ENCODE data around the gene GCSH. TPM values are rescaled to one million over a fixed set of nuclear protein-coding genes. Genes with fewer than 3 reads are reported as not detected.

The GCSH gene
- total RNA-seq, 1 donor from 2014 or later = 31.6 TPM

DNA sequence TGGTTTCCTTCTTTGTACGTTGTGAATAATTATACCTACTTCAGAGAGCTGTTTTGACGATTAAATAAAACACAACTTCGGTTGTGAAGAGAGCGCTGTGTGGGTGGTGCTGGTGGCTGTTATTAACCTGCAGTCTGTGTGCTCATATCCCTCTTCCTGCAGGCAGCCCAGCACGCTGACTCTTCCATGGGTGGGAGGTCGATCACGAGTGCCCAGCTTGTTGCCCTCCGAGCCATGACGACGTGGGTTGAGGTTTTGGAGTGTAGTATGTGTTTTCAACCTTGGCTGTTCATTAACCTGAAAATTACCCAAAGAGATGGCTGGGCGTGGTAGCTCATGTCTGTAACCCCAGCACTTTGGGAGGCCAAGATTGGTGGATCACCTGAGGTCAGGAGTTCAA is 11.3 kb upstream of the GCSH start:
- H3K4me1 Mint-ChIP-seq = no peaks in the 10 kb centered on the region
- no peak overlapping the region for H3K4me3 Mint-ChIP-seq
- no peaks in the 10 kb centered on the region for H3K27me3 Mint-ChIP-seq (ENCODE audit: low read depth)
- DNase-seq (ENCODE audit: low spot score in 2 of 2, unreplicated experiment in 2 of 2) = no peak
- H3K9me3 Mint-ChIP-seq = no peaks in the 10 kb centered on the region
- H3K27ac Mint-ChIP-seq = no peak overlapping the region
- TF ChIP-seq, protein P1, sequence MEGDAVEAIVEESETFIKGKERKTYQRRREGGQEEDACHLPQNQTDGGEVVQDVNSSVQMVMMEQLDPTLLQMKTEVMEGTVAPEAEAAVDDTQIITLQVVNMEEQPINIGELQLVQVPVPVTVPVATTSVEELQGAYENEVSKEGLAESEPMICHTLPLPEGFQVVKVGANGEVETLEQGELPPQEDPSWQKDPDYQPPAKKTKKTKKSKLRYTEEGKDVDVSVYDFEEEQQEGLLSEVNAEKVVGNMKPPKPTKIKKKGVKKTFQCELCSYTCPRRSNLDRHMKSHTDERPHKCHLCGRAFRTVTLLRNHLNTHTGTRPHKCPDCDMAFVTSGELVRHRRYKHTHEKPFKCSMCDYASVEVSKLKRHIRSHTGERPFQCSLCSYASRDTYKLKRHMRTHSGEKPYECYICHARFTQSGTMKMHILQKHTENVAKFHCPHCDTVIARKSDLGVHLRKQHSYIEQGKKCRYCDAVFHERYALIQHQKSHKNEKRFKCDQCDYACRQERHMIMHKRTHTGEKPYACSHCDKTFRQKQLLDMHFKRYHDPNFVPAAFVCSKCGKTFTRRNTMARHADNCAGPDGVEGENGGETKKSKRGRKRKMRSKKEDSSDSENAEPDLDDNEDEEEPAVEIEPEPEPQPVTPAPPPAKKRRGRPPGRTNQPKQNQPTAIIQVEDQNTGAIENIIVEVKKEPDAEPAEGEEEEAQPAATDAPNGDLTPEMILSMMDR (IDR thresholded peaks at IDR 0.05; ENCODE audit: unreplicated experiment) = no peak
- H3K36me3 Mint-ChIP-seq = no peaks in the 10 kb centered on the region

DNA sequence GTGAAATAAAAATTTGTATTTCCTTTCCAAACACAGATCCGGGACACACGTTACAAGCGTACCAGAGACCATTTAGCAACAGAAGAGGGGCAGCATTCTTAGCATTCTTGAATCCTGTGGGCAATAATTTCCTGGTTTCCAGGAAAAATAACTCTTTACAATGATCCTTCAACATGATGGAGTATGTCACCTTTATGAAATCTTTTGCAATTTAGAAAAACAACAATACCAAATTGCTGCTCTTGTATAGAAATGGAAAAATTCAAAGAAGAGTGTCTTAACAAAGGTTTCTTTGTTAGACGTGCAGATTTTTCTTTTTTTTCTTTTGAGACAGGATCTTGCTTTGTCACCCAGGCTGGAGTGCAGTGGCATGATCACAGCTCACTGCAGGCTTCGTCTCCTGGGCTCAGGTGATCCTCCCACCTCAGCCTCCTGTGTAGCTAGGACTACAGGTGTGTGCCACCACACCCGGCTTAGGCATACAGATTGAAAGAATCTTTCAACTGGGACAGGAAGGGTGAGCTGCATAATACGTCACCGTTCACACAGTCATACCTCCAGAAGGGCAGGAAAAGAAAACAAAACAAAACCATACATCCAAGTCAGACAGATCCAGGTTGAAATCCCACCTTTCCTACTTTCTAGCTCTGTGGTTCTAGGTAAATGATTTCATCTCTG is 10.8 kb upstream of the GCSH start:
- Mint-ChIP-seq H3K4me1 (no peaks in the 10 kb centered on the region), H3K4me3 (no peak overlapping the region), H3K27me3 (ENCODE audit: low read depth) (no peaks in the 10 kb centered on the region), H3K36me3 (no peaks in the 10 kb centered on the region), H3K27ac (no peak overlapping the region), H3K9me3 (no peaks in the 10 kb centered on the region)
- no peak for DNase-seq (ENCODE audit: low spot score in 2 of 2, unreplicated experiment in 2 of 2)
- TF ChIP-seq, protein P1 (IDR thresholded peaks at IDR 0.05; ENCODE audit: unreplicated experiment) = no peak

DNA sequence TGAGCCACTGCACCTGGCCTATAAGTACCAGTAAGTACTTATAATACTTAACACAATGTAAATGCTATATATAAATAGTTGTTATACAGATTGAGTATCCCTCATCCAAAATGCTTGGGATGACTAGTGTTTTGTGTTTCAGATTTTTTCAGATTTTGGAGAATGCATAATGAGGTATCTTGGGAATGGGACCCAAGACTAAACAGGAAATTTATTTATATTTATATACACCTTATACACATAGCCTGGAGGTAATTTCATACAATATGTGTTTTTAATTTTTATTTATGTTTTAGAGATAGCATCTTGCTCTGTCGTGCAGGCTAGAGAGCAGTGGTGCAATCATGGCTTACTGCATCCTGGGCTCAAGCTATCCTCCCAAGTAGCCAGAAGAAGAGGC is 9.8 kb upstream of the GCSH start:
- Mint-ChIP-seq H3K27ac (no peak overlapping the region), H3K27me3 (ENCODE audit: low read depth) (no peaks in the 10 kb centered on the region), H3K4me1 (no peaks in the 10 kb centered on the region), H3K36me3 (no peaks in the 10 kb centered on the region), H3K9me3 (no peaks in the 10 kb centered on the region), H3K4me3 (no peak overlapping the region)
- TF ChIP-seq, protein P1 (IDR thresholded peaks at IDR 0.05; ENCODE audit: unreplicated experiment) = no peak
- no peak for DNase-seq (ENCODE audit: low spot score in 2 of 2, unreplicated experiment in 2 of 2)

DNA sequence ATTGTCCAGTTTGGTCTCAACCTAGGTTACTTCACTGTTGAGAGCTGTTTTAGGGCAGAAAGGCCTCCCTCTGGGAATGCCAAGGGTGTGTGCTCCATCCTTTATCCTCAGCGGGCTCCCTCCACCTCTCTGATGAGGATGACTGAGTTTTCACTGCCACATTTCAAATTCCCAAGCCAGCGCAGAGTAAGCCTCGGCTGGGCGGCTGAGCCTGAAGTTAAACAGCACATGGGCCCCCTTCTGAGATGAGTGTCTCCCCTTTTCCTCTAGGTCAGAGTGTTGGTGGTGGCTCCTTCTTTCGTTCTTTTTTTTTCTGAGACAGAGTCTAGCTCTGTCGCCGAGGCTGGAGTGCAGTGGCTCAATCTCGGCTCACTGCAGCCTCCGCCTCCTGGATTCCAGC is 5.5 kb upstream of the GCSH start:
- Mint-ChIP-seq H3K4me1 (no peaks in the 10 kb centered on the region), H3K9me3 (no peaks in the 10 kb centered on the region), H3K36me3 (no peaks in the 10 kb centered on the region), H3K27ac (no peak overlapping the region), H3K4me3 (no peak overlapping the region), H3K27me3 (ENCODE audit: low read depth) (no peaks in the 10 kb centered on the region)
- TF ChIP-seq, protein P1 (IDR thresholded peaks at IDR 0.05; ENCODE audit: unreplicated experiment) = no peak
- DNase-seq (ENCODE audit: low spot score in 2 of 2, unreplicated experiment in 2 of 2) = no peak

DNA sequence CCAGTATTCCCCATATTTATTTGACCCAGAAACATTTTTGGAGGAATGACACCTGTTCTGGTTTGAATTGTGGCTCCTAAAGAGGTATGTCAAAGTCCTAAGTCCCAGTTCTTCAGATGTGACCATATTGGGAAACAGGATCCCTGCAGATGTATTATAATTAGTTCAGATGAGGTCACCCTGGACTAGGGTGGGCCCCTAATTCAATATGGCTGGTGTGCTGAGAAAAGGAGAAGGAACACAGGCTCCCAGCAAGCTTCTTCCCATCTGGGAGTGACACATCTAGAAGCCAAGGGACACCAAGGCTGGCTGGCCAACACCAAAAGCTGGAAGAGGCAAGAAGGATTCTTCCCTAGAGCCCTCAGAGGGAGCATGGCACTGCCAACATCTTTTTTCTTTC is 3.8 kb upstream of the GCSH start:
- Mint-ChIP-seq H3K27ac (no peak overlapping the region), H3K27me3 (ENCODE audit: low read depth) (no peaks in the 10 kb centered on the region), H3K4me3 (no peak overlapping the region), H3K4me1 (peaks cover 3% of the 10 kb centered on the region), H3K36me3 (no peaks in the 10 kb centered on the region), H3K9me3 (no peaks in the 10 kb centered on the region)
- DNase-seq (ENCODE audit: low spot score in 2 of 2, unreplicated experiment in 2 of 2) = no peak
- TF ChIP-seq, protein P1 (IDR thresholded peaks at IDR 0.05; ENCODE audit: unreplicated experiment) = no peak

DNA sequence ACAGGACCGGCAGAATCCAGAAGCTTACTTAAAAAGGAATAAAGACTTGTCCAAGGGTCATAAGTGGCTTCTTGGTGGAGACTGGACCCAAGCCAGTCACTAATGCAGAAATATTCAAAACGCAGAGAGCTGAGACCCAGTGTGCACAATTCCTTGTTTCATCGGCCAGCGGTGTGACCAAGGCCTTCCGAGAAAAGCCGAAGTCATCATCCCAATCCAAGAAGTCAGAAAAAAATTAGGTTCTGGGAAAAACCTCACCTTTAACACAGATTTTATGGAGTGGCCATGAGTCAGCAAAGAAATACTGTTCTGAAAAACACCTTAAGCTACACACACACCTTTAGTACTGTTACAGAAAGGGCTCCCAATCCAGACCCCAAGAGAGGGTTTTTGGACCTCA is 1.0 kb upstream of the GCSH start:
- Mint-ChIP-seq H3K27me3 (ENCODE audit: low read depth) (no peaks in the 10 kb centered on the region), H3K4me3 (no peak overlapping the region), H3K27ac (no peak overlapping the region), H3K9me3 (no peaks in the 10 kb centered on the region), H3K36me3 (no peaks in the 10 kb centered on the region), H3K4me1 (peaks cover 10% of the 10 kb centered on the region)
- no peak for DNase-seq (ENCODE audit: low spot score in 2 of 2, unreplicated experiment in 2 of 2)
- TF ChIP-seq, protein P1 (IDR thresholded peaks at IDR 0.05; ENCODE audit: unreplicated experiment) = no peak

Data from mesothelial cell of epicardium (in vitro differentiated cells).